ENCODE data around the gene HFE. TPM values are rescaled to one million over a fixed set of nuclear protein-coding genes. Genes with fewer than 3 reads are reported as not detected.
A peak's percentile ranks its signal among the peaks of the same experiment; 100 is the strongest.

The HFE gene
- total RNA-seq, 1 experiment from 2014 or later: 5.7 TPM

GRCh38 chr6:26105842-26106241, 18.6 kb downstream of the HFE start:
- no peaks in the 10 kb centered on the region for H3K9me3 Mint-ChIP-seq (ENCODE audit: unreplicated experiment)
- no peak overlapping the region for H3K4me3 ChIP-seq (ENCODE audit: low read depth, low read length)
- H3K27me3 Mint-ChIP-seq (ENCODE audit: insufficient read depth, unreplicated experiment): peaks cover 5% of the 10 kb centered on the region
- no peaks in the 10 kb centered on the region; the same call in 1 of the 2 replicates for H3K9me3 ChIP-seq
- POLR2A ChIA-PET: no interaction called here
- CTCF ChIA-PET: no interaction called here
- DNase-seq: no peak
- no TSS peak for BruUV-seq (replicated peaks)
- H3K27ac Mint-ChIP-seq (ENCODE audit: unreplicated experiment): no peak overlapping the region
- intact Hi-C loops (cut with micrococcal nuclease; ENCODE audit: unreplicated experiment): loop anchor here (2.0 kb wide), 1 partner anchor 79 kb away; a partner anchor contains a TSS
- peaks cover 46% of the 10 kb centered on the region for H3K36me3 Mint-ChIP-seq (ENCODE audit: insufficient read depth, unreplicated experiment)
- no peak overlapping the region for H3K4me3 Mint-ChIP-seq (ENCODE audit: unreplicated experiment)
- TF ChIP-seq CTCF (IDR thresholded peaks at IDR 0.05; ENCODE audit: insufficient read depth in 1 of 2, low read depth in 1 of 2, low read length in 1 of 2, severe bottlenecking in 1 of 2, unreplicated experiment in 1 of 2): no peak
- H3K27me3 ChIP-seq (replicated peaks; ENCODE audit: control insufficient read depth, insufficient read depth, low read length): no peaks in the 10 kb centered on the region
- no peaks in the 10 kb centered on the region for H3K36me3 ChIP-seq (ENCODE audit: control insufficient read depth, insufficient read depth, low read length)
- H3K4me1 ChIP-seq: peaks cover 28% of the 10 kb centered on the region
- H3K4me1 Mint-ChIP-seq (ENCODE audit: low read depth, unreplicated experiment): peaks cover 14% of the 10 kb centered on the region

DNA sequence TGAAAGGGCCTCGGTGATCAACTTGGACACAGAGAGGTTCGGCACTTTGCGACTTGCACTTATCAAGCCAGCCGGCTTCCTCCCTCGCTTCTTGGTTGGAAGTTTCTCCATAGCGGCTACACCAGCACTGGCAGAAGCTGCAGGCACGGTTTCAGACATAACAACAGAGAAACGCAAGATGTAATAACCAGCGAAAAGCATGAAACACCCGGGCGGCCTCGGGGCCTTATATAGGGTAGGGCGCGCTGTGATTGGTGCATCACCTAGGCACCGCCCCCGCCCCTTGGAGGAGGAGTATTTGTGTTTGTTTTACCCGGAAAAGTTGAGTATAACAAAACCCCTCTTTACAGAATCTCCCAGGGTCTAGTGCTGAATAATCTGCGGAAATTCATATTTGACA, 20.7 kb downstream of the HFE start:
- POLR2A ChIA-PET: no interaction called here
- H3K4me3 ChIP-seq (ENCODE audit: low read depth, low read length): no peak overlapping the region
- no peaks in the 10 kb centered on the region; the same call in 1 of the 2 replicates for H3K9me3 ChIP-seq
- no TSS peak for BruUV-seq (replicated peaks)
- H3K27me3 Mint-ChIP-seq (ENCODE audit: insufficient read depth, unreplicated experiment): peaks cover 5% of the 10 kb centered on the region
- H3K36me3 ChIP-seq (ENCODE audit: control insufficient read depth, insufficient read depth, low read length): no peaks in the 10 kb centered on the region
- H3K27ac Mint-ChIP-seq (ENCODE audit: unreplicated experiment): no peak overlapping the region
- H3K36me3 Mint-ChIP-seq (ENCODE audit: insufficient read depth, unreplicated experiment): peaks cover 49% of the 10 kb centered on the region
- peaks cover 12% of the 10 kb centered on the region for H3K4me1 Mint-ChIP-seq (ENCODE audit: low read depth, unreplicated experiment)
- DNase-seq: no peak
- H3K27me3 ChIP-seq (replicated peaks; ENCODE audit: control insufficient read depth, insufficient read depth, low read length): no peaks in the 10 kb centered on the region
- intact Hi-C loops (cut with micrococcal nuclease; ENCODE audit: unreplicated experiment): no loop called here
- CTCF ChIA-PET: no interaction called here
- TF ChIP-seq CTCF (IDR thresholded peaks at IDR 0.05; ENCODE audit: insufficient read depth in 1 of 2, low read depth in 1 of 2, low read length in 1 of 2, severe bottlenecking in 1 of 2, unreplicated experiment in 1 of 2): no peak
- H3K4me3 Mint-ChIP-seq (ENCODE audit: unreplicated experiment): no peak overlapping the region
- H3K9me3 Mint-ChIP-seq (ENCODE audit: unreplicated experiment): no peaks in the 10 kb centered on the region
- peaks cover 20% of the 10 kb centered on the region for H3K4me1 ChIP-seq

DNA sequence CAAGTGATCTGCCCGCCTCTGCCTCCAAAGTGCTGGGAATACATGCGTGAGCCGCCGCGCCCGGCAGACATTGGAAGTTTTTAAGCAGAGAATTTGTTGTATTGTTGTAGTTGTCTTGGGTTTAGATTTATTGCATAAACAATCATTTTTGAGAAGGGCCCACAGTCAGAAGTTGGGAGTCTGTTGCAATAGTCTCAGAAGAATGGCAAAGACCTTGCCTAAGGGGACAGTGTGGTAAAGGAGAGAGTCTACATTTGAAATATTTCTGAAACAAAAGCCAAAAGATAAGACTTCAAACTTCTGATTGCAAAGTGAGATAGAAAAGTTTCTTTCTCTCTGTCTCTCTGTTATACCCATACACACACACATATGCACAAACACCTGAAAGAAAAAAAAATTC, 22.5 kb downstream of the HFE start:
- peak overlapping the region; percentile 28 for H3K27ac Mint-ChIP-seq (ENCODE audit: unreplicated experiment)
- ChIA-PET CTCF (no interaction called here), POLR2A (no interaction called here)

More for the DNA sequence above, 22.5 kb downstream of the HFE start:
- no peak overlapping the region for H3K4me3 ChIP-seq (ENCODE audit: low read depth, low read length)
- H3K4me3 Mint-ChIP-seq (ENCODE audit: unreplicated experiment): no peak overlapping the region
- H3K27me3 ChIP-seq (replicated peaks; ENCODE audit: control insufficient read depth, insufficient read depth, low read length): no peaks in the 10 kb centered on the region
- no peaks in the 10 kb centered on the region for H3K4me1 Mint-ChIP-seq (ENCODE audit: low read depth, unreplicated experiment)
- H3K36me3 Mint-ChIP-seq (ENCODE audit: insufficient read depth, unreplicated experiment): peaks cover 31% of the 10 kb centered on the region
- H3K27me3 Mint-ChIP-seq (ENCODE audit: insufficient read depth, unreplicated experiment): no peaks in the 10 kb centered on the region
- peak in 1 of 2 experiments; percentile 45 for DNase-seq
- H3K4me1 ChIP-seq: peaks cover 24% of the 10 kb centered on the region
- H3K9me3 Mint-ChIP-seq (ENCODE audit: unreplicated experiment): no peaks in the 10 kb centered on the region
- H3K36me3 ChIP-seq (ENCODE audit: control insufficient read depth, insufficient read depth, low read length): no peaks in the 10 kb centered on the region
- TF ChIP-seq CTCF (IDR thresholded peaks at IDR 0.05; ENCODE audit: insufficient read depth in 1 of 2, low read depth in 1 of 2, low read length in 1 of 2, severe bottlenecking in 1 of 2, unreplicated experiment in 1 of 2): no peak
- no peaks in the 10 kb centered on the region; the same call in 1 of the 2 replicates for H3K9me3 ChIP-seq
- intact Hi-C loops (cut with micrococcal nuclease; ENCODE audit: unreplicated experiment): no loop called here
- no TSS peak for BruUV-seq (replicated peaks)
